ENCODE results near the gene ATP4B. TPM values are rescaled to one million over a fixed set of nuclear protein-coding genes. Genes with fewer than 3 reads are reported as not detected.

The ATP4B gene
- total RNA-seq, 4 donors from 2014 or later, result not detected

DNA sequence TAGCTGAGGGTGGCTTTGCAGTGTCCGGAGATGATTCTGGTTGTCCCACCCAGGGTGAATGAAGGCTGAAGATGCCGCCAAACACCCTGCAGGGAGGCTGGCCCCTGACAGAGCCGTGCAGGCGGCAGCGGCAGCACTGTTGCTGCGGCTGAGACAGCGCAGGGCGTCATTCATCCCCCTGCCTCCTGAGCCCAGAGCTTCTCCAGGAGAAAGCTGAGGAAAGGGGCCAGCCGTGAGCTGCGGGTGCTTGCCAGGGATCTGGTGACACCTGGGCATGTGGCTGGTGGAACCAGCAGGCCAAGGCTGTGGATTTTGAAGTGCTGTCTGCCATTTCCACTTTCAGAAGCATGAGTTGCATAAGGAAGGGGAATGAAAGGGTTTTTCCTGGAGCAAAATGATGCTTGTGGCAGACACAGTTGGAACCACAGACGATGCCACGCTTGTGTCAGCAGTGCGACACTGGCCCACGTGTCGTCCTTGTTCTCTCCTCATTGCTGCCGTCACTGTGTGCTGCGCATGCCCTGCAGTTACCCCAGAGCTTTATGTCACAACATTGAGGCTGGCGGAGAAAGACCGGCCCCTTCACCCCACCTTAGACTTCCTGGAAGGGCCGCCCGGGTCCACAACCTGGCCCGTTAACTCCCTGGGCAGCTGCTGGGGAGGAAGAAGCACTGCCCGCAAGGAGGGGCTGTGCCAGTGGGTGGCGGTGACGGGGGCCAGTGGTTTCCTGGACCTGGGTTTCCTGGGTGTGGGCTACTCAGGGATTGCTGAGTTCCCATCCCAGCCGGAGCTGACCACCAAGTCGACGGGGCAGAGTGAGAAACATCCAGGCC is 50.7 kb downstream of the ATP4B start:
- TF ChIP-seq, protein P1, sequence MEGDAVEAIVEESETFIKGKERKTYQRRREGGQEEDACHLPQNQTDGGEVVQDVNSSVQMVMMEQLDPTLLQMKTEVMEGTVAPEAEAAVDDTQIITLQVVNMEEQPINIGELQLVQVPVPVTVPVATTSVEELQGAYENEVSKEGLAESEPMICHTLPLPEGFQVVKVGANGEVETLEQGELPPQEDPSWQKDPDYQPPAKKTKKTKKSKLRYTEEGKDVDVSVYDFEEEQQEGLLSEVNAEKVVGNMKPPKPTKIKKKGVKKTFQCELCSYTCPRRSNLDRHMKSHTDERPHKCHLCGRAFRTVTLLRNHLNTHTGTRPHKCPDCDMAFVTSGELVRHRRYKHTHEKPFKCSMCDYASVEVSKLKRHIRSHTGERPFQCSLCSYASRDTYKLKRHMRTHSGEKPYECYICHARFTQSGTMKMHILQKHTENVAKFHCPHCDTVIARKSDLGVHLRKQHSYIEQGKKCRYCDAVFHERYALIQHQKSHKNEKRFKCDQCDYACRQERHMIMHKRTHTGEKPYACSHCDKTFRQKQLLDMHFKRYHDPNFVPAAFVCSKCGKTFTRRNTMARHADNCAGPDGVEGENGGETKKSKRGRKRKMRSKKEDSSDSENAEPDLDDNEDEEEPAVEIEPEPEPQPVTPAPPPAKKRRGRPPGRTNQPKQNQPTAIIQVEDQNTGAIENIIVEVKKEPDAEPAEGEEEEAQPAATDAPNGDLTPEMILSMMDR (IDR thresholded peaks at IDR 0.05), result no peak
- no peak for TF ChIP-seq POLR2A (IDR thresholded peaks at IDR 0.05)
- Histone ChIP-seq H3K4me3 (no peak overlapping the region), H3K9me3 (no peaks in the 10 kb centered on the region), H3K4me1 (no peaks in the 10 kb centered on the region), H3K27ac (no peak overlapping the region), H3K36me3 (peaks cover 0 to 83% (median 0%) of the 10 kb centered on the region in 3 donors), H3K27me3 (no peaks in the 10 kb centered on the region)
- intact Hi-C loops (cut with DNase I), result no loop called here
- 63 to 93% methylated on average over 9 to 11 of the region's 28 CpGs for WGBS, 2 donors
- no peak for DNase-seq

DNA sequence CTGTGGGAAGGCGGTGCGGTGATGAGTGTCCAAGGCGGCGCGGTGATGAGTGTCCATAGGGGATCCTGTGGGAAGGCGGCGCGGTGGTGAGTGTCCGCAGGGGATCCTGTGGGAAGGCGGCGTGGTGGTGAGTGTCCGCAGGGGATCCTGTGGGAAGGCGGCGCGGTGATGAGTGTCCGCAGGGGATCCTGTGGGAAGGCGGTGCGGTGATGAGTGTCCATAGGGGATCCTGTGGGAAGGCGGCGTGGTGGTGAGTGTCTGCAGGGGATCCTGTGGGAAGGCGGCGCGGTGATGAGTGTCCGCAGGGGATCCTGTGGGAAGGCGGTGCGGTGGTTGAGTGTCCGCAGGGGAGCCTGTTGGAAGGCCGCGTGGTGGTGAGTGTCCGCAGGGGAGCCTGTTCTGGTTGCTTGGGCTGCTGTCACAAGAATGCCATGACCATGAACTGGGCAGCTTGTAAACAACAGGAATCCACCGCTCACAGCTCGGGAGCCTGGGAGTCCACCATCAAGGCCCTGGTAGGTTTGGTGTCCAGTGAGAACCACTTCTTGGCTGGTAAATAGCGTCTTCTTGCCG is 52.0 kb downstream of the ATP4B start:
- TF ChIP-seq POLR2A (IDR thresholded peaks at IDR 0.05), result no peak
- TF ChIP-seq, protein P1 (IDR thresholded peaks at IDR 0.05), result no peak
- no peak overlapping the region for H3K27ac ChIP-seq
- no peaks in the 10 kb centered on the region for H3K27me3 ChIP-seq
- no peak for DNase-seq
- H3K9me3 ChIP-seq, result no peaks in the 10 kb centered on the region
- 94 to 95% methylated on average over 20 to 32 of the region's 34 CpGs for WGBS, 2 donors
- H3K36me3 ChIP-seq, result peaks cover 0 to 75% (median 0%) of the 10 kb centered on the region in 3 donors
- H3K4me3 ChIP-seq, result no peak overlapping the region
- H3K4me1 ChIP-seq, result no peaks in the 10 kb centered on the region
- intact Hi-C loops (cut with DNase I), result no loop called here

- no peaks in the 10 kb centered on the region for H3K9me3 ChIP-seq
- H3K36me3 ChIP-seq, result peaks cover 0 to 75% (median 0%) of the 10 kb centered on the region in 3 donors
- TF ChIP-seq POLR2A (IDR thresholded peaks at IDR 0.05), result no peak
- TF ChIP-seq, protein P1 (IDR thresholded peaks at IDR 0.05), result no peak
- H3K27ac ChIP-seq, result no peak overlapping the region
- WGBS, 2 donors, result 91 to 98% methylated on average over 6 to 7 of the region's 8 CpGs
- no peak overlapping the region for H3K4me3 ChIP-seq
- DNase-seq, result no peak
- no peaks in the 10 kb centered on the region for H3K4me1 ChIP-seq
- no peaks in the 10 kb centered on the region for H3K27me3 ChIP-seq
- intact Hi-C loops (cut with DNase I), result no loop called here
Observed at GRCh38 chr13:113605461-113605860, 52.5 kb downstream of the ATP4B start.

DNA sequence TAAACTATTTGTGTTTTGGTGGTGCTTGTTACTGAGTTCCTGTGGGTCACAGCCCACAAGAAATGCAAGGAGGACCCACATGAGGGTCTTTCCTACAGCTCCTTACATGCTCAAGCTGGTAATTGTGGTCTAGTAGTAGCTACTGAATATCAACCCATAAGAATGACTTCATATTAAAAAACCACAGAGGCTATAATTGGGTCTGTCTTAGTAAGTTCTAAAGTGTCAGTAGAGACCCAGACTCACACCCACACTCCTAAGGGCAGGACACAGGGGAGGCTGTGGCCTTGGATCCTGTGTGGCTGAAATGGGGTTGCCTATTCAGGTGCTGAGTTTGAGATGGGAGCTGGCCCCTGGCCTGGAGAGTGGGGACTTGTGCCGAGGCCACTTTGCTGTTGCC is 53.8 kb downstream of the ATP4B start:
- DNase-seq, result no peak
- WGBS, 2 donors, result 63% methylated on average over 1 of the region's 1 CpG; no CpG with 5 or more reads in 1 of the 2 donors
- H3K36me3 ChIP-seq, result peaks cover 0 to 75% (median 0%) of the 10 kb centered on the region in 3 donors
- H3K27me3 ChIP-seq, result no peaks in the 10 kb centered on the region
- H3K4me3 ChIP-seq, result no peak overlapping the region
- H3K9me3 ChIP-seq, result no peaks in the 10 kb centered on the region
- H3K4me1 ChIP-seq, result no peaks in the 10 kb centered on the region
- TF ChIP-seq, protein P1 (IDR thresholded peaks at IDR 0.05), result no peak
- TF ChIP-seq POLR2A (IDR thresholded peaks at IDR 0.05), result no peak
- intact Hi-C loops (cut with DNase I), result no loop called here
- no peak overlapping the region for H3K27ac ChIP-seq

DNA sequence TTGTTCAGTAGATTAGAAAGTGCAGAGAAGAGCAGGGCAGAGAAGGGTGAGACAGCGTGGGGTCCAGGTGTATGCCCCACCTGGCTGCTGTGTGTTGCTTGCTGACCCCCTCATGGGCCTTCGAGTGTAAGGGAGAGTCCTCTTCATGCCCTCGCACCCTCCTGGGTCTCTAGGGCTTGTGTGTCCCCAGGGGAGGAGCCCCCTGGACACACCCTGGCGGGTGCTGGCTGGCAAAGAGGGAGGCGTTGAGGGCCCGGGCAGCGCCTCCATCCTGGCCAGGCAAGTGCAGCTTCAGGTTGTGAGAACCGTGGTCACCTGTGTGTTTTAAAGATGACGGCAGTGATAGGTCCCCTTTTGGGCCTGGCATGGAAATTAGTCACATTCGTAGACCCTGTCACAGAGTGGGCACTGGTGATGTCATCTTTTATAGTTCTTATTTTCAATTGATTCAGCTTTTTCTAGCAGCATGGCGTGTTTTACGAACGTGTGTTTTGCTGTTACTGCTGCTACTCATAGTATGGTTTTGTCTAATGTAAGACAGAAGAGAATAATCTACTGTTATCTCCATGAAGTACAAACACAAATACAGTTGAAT is 54.8 kb downstream of the ATP4B start:
- Histone ChIP-seq H3K27me3 (no peaks in the 10 kb centered on the region), H3K9me3 (no peaks in the 10 kb centered on the region), H3K4me1 (no peaks in the 10 kb centered on the region), H3K36me3 (peaks cover 0 to 75% (median 0%) of the 10 kb centered on the region in 3 donors), H3K4me3 (no peak overlapping the region), H3K27ac (no peak overlapping the region)
- intact Hi-C loops (cut with DNase I), result no loop called here
- 73 to 78% methylated on average over 9 to 13 of the region's 13 CpGs for WGBS, 2 donors
- DNase-seq, result no peak
- TF ChIP-seq, protein P1 (IDR thresholded peaks at IDR 0.05), result no peak
- no peak for TF ChIP-seq POLR2A (IDR thresholded peaks at IDR 0.05)
